Glomerular visceral epithelial cell (primary cell): ENCODE results near the gene DNAJC13.
"Not testable (repeated sequence)": the region's sequence is repeated elsewhere in the genome, so short reads cannot be mapped to it uniquely, and the experiment has no call there.

Experiments used
- DNase-seq: peaks from one replicate; pipeline ENCODE4 v3.0.0-alpha.2; 2016; ENCODE audit errors: extremely low spot score

Gene DNAJC13, protein sequence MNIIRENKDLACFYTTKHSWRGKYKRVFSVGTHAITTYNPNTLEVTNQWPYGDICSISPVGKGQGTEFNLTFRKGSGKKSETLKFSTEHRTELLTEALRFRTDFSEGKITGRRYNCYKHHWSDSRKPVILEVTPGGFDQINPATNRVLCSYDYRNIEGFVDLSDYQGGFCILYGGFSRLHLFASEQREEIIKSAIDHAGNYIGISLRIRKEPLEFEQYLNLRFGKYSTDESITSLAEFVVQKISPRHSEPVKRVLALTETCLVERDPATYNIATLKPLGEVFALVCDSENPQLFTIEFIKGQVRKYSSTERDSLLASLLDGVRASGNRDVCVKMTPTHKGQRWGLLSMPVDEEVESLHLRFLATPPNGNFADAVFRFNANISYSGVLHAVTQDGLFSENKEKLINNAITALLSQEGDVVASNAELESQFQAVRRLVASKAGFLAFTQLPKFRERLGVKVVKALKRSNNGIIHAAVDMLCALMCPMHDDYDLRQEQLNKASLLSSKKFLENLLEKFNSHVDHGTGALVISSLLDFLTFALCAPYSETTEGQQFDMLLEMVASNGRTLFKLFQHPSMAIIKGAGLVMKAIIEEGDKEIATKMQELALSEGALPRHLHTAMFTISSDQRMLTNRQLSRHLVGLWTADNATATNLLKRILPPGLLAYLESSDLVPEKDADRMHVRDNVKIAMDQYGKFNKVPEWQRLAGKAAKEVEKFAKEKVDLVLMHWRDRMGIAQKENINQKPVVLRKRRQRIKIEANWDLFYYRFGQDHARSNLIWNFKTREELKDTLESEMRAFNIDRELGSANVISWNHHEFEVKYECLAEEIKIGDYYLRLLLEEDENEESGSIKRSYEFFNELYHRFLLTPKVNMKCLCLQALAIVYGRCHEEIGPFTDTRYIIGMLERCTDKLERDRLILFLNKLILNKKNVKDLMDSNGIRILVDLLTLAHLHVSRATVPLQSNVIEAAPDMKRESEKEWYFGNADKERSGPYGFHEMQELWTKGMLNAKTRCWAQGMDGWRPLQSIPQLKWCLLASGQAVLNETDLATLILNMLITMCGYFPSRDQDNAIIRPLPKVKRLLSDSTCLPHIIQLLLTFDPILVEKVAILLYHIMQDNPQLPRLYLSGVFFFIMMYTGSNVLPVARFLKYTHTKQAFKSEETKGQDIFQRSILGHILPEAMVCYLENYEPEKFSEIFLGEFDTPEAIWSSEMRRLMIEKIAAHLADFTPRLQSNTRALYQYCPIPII (N-terminal part only)

DNA sequence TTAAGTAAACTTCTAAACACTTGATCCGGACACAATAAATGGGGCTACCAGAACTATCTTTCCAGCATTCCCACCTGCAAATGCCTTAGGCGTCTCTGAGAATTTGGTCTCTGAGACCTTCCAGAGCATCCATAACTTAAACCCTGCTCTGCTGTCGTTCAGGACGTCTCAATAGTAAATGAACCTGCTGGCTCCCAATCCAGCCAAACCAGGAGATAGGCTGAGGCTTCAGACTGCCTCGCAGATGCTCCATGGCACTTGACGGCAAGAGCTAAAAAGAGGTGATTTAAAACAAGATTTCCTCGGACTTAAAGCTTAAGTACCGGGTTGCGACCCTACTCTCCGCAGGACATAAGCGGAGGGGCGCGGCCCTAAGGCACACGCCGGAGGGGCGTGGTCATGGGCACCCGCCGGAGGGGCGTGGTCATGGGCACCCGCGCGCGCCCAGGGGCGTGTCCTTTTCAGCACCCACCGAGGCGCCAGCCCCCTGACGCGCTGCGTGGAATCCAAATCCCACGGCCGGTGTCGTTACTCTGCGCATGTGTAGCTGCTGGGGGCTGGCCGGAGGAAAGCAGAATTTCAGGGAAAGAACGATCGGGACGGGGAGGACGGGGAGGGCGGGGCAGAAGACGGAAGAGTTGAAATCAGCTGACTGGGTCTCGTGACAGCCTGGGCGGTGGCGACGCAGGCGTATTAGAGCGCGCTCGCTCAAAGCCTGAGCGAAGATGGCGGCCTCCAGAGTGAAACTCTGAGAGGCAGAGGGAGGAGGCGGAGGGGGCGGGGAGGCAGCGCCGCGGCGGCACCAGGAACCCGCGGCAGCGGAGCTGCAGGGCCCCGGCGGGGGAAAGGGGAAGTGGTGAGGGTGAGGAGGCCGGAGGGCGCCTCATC, at the start of gene DNAJC13:
Gene DNAJC13 (plus strand): TSS at position 696 of the 888 bp plus-strand sequence. CDS start 17,049 bp downstream, outside the sequence.
- DNase-seq: peak; percentile 94

DNA sequence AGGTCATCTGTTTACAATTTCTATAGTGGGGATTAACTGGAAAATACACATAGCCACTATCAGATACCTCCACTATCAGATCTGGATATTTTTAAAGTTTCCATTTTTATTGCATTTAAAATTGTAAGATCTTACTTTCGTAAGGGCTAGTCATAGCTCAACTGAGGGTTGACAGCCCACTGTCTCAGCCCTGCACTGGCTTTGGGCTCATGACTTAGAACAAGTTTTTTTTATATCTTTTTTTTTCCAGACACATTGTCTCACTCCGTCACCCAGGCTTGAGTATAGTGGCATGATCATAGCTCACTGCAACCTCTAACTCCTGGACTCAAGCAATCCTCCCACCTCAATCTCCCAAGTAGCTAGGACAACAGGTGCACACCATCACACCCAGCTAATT, 48.8 kb upstream of the DNAJC13 start:
- DNase-seq: no peak

DNA sequence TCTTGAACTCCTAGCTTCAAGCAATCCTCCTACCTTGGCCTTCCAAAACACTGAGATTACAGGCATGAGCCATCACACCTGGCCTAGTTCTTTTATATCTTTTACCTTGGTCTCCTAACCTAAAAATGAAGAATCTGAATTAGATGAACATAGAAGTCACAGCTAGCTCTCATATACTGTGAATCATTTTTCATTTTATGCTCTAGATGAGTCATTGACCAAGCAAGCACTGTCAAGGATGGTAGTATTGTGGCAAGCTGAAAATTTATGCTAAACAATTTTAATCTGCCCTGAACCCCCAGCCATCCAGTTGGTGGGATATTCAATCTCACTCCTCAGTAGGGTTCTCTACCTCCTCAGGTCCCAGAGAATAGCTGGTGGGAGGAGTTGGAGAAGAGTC, 48.3 kb upstream of the DNAJC13 start:
- no peak for DNase-seq

- DNase-seq: not testable (repeated sequence)
Measured at GRCh38 chr3:132376945-132377354, 40.4 kb upstream of the DNAJC13 start.

DNA sequence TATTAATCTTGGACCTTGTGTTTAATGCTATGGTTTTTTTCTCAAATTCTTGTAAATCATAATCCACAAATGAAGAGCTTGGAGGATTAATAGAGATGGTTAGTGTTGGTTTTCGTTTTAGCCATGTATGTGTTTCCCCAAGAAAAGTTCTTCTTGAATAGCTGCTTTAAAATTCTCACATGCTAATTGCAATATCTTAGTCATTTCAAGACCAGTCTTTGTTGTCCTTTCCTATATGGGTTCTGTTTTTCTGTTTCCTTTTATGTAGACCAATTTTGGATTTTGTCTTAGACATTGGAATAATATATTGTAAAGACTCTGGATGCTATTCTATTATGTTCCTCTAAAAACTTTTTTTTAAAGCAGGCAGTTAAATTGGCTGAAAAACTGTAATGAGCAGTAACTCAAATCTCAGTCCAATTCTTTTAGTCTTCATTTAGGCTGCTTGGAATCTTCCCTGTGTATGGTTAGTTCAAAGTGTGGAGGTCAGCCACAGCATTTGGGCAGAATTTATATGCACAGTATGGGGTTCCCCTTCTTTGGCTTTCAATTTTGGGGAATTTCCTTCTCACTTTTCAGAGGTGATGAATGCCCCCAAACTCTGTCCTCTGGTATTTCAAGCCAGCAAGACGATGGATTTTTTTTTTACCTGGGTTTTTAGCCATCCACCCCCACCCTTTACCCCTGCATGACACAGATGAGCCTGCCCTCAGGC, 39.1 kb upstream of the DNAJC13 start:
- DNase-seq: no peak

- no peak for DNase-seq
Measured at GRCh38 chr3:132378846-132379245, 38.5 kb upstream of the DNAJC13 start.

GRCh38 chr3:132380920-132381319, 36.4 kb upstream of the DNAJC13 start:
- DNase-seq: no peak

DNA sequence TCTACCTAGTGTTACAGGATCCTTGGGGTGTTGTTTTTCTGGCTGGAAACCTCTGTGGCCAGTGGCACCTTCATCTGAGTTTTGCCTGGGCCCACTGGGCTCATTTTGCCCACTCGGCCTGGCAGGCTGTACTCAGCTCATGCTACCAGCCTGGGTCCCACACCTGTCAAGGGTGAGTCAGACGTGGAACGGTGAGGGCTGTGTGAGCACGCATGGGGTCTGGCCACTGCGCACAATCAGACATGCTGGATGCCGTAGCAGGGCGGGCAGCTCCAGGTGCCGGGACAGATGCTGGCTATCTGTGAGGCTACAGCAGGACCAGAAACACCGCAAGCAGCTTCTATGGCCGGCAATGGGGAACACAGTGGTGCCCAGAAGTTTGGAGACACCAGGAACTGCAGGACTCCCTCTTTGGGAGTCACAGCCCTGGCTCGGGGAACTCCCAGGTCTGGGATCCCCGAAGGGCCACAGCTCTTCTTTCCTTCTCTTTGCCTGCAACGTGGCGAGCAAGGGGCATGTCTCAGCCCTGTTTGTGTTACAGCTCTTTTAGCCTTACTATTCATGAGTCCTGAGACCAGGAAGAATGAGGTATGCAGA, 35.9 kb upstream of the DNAJC13 start:
- no peak for DNase-seq

GRCh38 chr3:132382267-132382666, 35.0 kb upstream of the DNAJC13 start:
- DNase-seq: no peak

DNA sequence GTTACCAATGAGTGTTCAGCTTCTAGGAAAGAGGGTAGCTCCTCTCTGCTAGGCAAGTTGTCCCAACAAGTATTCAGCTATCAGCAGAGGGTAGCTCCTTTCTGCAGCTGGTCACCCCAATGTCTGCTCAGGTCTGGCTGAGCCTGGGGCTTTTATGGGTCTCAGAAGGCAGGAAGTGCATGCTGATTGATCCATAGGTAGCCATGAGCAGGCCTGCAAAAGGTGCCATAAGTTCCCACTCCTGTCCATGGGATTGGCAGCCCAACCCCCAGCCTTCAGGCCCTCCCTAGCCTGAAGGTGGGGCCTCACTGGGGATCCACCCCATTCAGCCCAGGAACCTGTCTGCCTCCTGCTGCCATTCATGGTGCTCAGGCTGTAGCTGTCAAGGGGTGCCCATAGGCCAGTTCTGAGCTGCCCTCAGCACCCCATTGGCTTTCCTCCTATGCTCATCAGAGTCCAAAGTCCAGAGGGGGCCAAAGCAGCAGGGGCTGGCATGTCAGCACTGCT, 34.6 kb upstream of the DNAJC13 start:
- no peak for DNase-seq

- DNase-seq: no peak
Measured at GRCh38 chr3:132386259-132386658, 31.0 kb upstream of the DNAJC13 start.

GRCh38 chr3:132392675-132393074, 24.6 kb upstream of the DNAJC13 start:
- not testable (repeated sequence) for DNase-seq

GRCh38 chr3:132394320-132394719, 23.0 kb upstream of the DNAJC13 start:
- DNase-seq: no peak

GRCh38 chr3:132395126-132395525, 22.2 kb upstream of the DNAJC13 start:
- DNase-seq: no peak

DNA sequence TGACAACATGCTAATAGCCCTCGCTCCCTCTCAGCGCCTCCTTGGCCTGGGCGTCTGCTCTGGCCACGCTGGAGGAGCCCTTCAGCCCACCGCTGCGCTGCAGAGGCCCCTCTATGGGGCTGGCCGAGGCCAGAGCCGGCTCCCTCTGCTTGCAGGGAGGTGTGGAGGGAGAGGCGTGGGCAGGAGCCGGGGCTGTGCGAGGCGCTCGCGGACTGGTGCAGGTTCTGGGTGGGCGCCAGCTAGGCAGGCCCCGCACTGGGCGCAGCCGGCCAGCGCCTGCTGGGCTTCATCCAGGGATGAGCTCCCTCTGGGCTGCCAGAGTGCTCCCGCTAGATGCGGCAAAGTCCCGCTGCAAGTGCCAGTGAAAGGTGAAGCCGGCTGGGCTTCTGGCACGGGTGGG, 21.0 kb upstream of the DNAJC13 start:
- no peak for DNase-seq

- DNase-seq: not testable (repeated sequence)
Measured at GRCh38 chr3:132396776-132397175, 20.5 kb upstream of the DNAJC13 start.

GRCh38 chr3:132399054-132399929, 18.0 kb upstream of the DNAJC13 start:
- peak; percentile 42 for DNase-seq

DNA sequence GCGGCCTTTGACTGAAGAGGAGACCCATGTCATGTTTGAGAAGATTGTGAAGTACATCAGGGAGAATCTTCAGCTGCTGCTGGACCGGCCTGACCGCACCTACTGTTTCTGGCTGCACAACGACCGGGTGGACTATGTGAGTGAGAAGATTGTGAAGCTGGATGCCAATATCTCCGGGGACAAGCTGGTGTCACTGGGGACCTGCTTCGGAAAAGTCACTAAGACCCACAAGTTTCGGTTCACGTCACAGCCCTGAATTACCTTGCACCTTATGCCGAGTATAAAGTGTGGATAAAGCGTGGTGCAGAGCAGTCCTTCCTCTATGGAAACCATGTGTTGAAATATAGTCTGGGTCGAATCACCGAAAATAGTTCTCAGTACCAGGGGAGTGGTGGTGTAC, 16.0 kb upstream of the DNAJC13 start:
- no peak for DNase-seq

- no peak for DNase-seq
Measured at GRCh38 chr3:132404276-132404675, 13.0 kb upstream of the DNAJC13 start.
